GM18867 (cell line): ENCODE measurements around the gene RBM33.
"Not testable (repeated sequence)": the region's sequence is repeated elsewhere in the genome, so short reads cannot be mapped to it uniquely, and the experiment has no call there.

Experiments
- ATAC-seq: cut with Tn5 transposase; IDR thresholded peaks from one replicate; pipeline ENCODE4 v1.9.1; 2021; ENCODE audit warnings: mild to moderate bottlenecking, moderate library complexity; ENCODE audit not compliant: unreplicated experiment

The RBM33 gene

GRCh38 chr7:155688237-155688636, 43.8 kb downstream of the RBM33 start:
- ATAC-seq = not testable (repeated sequence)

GRCh38 chr7:155690655-155691054, 46.2 kb downstream of the RBM33 start:
- ATAC-seq = not testable (repeated sequence)

- ATAC-seq = no peak
These were observed 47.9 kb downstream of the RBM33 start for GRCh38 chr7:155692317-155692716.

- no peak for ATAC-seq
These were observed 49.4 kb downstream of the RBM33 start for GRCh38 chr7:155693826-155694225.

- ATAC-seq = no peak
These were observed 50.4 kb downstream of the RBM33 start for GRCh38 chr7:155694851-155695250.

GRCh38 chr7:155696747-155697146, 52.3 kb downstream of the RBM33 start:
- ATAC-seq = no peak

- no peak for ATAC-seq
These were observed 54.2 kb downstream of the RBM33 start for GRCh38 chr7:155698633-155699032.

- ATAC-seq = no peak
These were observed 54.7 kb downstream of the RBM33 start for GRCh38 chr7:155699180-155699579.

- ATAC-seq = no peak
These were observed 56.4 kb downstream of the RBM33 start for GRCh38 chr7:155700847-155701246.

GRCh38 chr7:155701972-155702544, 57.6 kb downstream of the RBM33 start:
- no peak for ATAC-seq

- no peak for ATAC-seq
These were observed 58.2 kb downstream of the RBM33 start for GRCh38 chr7:155702616-155703015.

GRCh38 chr7:155705623-155706360, 61.3 kb downstream of the RBM33 start:
- no peak for ATAC-seq

GRCh38 chr7:155706376-155706775, 61.9 kb downstream of the RBM33 start:
- no peak for ATAC-seq

GRCh38 chr7:155709453-155709852, 65.0 kb downstream of the RBM33 start:
- ATAC-seq = no peak

GRCh38 chr7:155710031-155710430, 65.6 kb downstream of the RBM33 start:
- ATAC-seq = no peak

GRCh38 chr7:155710530-155710929, 66.1 kb downstream of the RBM33 start:
- ATAC-seq = peak; percentile 58

GRCh38 chr7:155711081-155711480, 66.6 kb downstream of the RBM33 start:
- ATAC-seq = no peak

GRCh38 chr7:155713384-155713783, 68.9 kb downstream of the RBM33 start:
- no peak for ATAC-seq

- ATAC-seq = no peak
These were observed 70.2 kb downstream of the RBM33 start for GRCh38 chr7:155714702-155715101.

- no peak for ATAC-seq
These were observed 70.8 kb downstream of the RBM33 start for GRCh38 chr7:155715111-155715805.

- ATAC-seq = no peak
These were observed 72.7 kb downstream of the RBM33 start for GRCh38 chr7:155717010-155717744.
